ENCODE results near the gene ATG13.

DNA sequence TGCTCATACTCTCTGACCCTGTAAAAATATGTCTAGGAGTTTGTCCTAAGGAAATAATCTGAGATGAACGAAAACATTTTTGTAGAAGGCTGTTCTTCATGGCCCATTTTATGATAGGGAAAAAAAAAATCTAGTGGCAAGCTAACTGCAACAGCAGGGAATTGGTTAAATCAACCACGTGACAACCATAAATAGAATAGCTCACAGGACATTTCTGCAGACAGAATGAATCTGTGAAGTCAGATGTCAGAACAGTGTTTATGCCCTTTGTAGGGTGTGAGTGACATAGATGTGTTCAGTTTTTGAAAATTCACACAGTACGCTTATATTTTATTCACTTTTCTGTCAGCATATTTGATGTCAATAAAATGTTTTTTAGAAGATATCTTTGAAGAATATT, 67.0 kb downstream of the ATG13 start:
- TF ChIP-seq, protein P1, sequence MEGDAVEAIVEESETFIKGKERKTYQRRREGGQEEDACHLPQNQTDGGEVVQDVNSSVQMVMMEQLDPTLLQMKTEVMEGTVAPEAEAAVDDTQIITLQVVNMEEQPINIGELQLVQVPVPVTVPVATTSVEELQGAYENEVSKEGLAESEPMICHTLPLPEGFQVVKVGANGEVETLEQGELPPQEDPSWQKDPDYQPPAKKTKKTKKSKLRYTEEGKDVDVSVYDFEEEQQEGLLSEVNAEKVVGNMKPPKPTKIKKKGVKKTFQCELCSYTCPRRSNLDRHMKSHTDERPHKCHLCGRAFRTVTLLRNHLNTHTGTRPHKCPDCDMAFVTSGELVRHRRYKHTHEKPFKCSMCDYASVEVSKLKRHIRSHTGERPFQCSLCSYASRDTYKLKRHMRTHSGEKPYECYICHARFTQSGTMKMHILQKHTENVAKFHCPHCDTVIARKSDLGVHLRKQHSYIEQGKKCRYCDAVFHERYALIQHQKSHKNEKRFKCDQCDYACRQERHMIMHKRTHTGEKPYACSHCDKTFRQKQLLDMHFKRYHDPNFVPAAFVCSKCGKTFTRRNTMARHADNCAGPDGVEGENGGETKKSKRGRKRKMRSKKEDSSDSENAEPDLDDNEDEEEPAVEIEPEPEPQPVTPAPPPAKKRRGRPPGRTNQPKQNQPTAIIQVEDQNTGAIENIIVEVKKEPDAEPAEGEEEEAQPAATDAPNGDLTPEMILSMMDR (IDR thresholded peaks at IDR 0.05) = no peak
- no peak for TF ChIP-seq POLR2A (IDR thresholded peaks at IDR 0.05)
